GM18507 (cell line): Measurements from ENCODE around the gene EPHA7.

Experiments used
- DNase-seq: peaks from one replicate; pipeline ENCODE4 v3.0.0; 2011; ENCODE audit warnings: low read depth; ENCODE audit not compliant: insufficient read length; ENCODE audit errors: extremely low spot score
- FAIRE-seq: peaks from 2 replicates; lab custom pipeline; 2011; peaks lifted over from hg19 to GRCh38; lab: Jason Lieb, UNC

Gene EPHA7

GRCh38 chr6:93398723-93399122 is 20.6 kb downstream of the EPHA7 start:
- FAIRE-seq (no peak), DNase-seq (no peak)

- DNase-seq (no peak), FAIRE-seq (no peak)
Measured at GRCh38 chr6:93394471-93394870, 24.9 kb downstream of the EPHA7 start.

GRCh38 chr6:93393554-93394074 is 25.7 kb downstream of the EPHA7 start:
- FAIRE-seq (no peak), DNase-seq (no peak)

GRCh38 chr6:93392797-93393196 is 26.6 kb downstream of the EPHA7 start:
- DNase-seq (no peak), FAIRE-seq (no peak)

DNA sequence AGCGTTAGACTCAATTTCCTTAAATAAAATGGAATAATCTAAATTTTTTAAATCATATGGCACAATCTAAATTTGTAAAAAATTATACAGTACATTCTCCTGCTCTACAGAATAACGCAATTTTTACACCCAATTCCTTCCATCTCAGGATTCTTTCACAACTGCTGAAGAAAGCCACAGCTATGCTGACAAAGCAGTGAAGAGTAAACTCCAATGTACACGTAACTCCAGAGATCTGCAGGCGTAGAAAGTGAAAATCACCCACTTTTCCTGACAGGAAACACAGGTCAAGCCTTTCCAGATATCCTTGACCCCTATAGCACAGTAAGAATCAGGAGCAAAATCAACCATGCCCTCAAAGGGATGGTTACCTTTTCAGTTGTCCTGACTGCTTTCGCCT is 27.4 kb downstream of the EPHA7 start:
- FAIRE-seq (no peak), DNase-seq (no peak)

GRCh38 chr6:93389192-93389591 is 30.2 kb downstream of the EPHA7 start:
- DNase-seq: no peak
- no peak for FAIRE-seq

DNA sequence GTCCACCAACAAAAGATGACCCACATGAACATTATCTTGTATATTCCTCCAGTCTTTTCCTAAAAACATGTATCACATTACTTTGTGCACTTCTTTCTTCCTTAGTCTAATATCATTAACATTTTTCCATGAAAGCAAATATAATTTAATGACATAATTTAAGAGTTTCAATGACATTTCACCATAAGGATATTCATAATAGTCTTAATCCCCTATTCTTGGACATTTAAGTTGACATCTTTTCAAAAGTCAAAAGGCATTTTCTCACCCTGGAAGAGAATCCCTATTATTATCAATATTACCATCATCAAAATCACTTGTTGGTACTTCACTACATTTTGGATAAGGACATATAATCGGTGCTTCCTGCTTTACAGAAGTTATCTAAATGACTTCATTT is 31.3 kb downstream of the EPHA7 start:
- DNase-seq (no peak), FAIRE-seq (no peak)

DNA sequence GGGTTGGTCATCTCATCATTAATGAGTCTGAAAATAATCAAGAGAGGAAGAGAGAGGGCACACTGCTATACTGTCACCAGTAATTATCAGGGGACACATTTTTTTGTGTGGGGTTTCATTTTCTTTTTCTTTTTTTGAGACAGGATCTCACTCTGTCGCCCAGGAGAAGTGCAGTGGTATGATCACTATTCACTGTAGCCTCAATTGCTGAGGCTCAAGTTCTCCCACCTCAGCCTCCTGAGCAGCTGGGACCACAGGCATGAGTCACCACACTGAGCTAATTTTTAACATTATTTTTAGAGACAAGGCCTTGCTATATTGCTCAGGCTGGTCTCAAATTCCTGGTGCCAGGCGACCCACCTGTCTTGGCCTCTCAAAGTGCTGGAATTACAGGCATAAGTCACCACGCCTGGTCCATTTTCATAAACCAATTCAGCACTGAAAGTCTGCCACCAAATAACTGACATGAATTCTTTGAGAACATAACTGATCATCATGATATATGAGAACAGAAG is 43.3 kb downstream of the EPHA7 start:
- FAIRE-seq (no peak), DNase-seq (no peak)

DNA sequence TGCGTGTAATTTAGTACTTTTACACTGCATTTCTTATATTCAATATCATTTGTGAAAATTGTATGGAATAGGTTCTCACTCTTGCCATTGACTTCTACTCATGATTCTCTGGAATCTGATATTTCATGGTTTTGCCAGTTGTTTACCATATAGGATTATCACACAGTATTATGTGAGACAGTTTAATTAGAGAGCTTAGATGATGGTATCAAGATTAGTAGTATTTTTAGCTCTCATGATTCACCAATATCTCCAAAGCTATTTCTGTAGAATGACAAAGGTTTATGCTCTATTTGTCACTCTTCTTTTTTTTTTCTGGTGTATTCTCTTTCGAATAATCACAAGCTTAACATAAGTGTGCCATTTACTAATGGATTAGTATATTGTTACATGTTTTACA is 45.9 kb downstream of the EPHA7 start:
- DNase-seq (no peak), FAIRE-seq (no peak)

DNA sequence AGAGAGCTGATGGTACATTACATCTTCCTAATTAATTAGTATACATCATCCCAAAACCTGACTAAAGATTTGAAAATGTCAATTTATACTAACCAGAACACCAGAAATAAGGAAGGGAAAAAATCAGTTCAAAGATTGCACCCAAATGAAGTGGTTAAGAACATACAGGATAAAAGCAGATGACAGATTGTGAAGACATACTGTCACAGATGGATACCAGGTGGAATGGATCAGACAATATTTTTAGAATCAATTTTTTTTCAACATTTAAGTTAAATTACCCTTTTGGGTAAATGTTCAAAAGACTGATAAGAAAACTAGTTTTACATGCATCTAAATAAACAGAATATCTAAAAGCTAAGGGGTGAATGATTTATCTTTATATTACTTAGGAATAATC is 47.6 kb downstream of the EPHA7 start:
- DNase-seq (no peak), FAIRE-seq (no peak)

DNA sequence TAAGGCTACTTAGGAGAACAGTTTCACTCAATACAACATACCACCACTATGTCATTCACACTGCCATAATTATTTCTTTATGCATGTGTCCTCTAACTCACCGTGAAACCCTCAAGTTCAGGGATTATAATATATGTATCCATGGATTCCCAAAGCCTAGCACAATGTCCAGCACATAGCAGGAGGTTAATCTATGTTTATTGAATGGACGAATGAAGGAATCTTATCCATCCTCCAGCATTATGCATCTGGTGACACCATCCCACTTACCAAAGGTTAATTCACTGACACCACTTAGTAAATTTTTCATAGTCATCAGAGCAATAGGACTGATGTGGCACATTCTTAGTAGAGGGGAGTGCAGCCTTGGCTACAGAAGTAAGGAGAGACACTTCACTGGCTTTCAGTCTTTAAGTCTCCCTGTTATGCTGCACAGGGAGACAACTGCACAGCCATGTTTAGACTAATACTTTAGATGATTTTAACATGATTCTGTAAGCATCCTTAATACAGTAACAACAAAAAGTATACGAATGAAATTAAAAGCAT is 49.7 kb downstream of the EPHA7 start:
- FAIRE-seq (no peak), DNase-seq (no peak)

DNA sequence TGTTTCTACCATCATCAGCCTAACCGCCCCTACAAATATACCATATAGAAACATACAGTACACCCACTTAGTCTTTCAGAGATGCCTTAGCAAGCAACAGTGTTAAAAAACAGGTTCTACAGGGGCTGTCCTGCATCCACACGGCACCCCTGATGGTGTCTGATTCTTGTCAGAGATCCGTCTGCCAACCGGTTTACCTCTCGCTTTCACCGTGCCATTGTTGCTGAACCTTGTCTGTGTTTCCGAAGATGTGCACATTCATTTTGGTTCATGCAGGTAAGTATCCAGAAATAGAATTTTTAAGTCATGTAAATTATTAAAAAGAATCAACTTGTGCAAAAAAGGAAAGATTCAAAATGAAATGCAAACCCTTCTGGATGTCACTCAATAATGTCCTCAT is 52.9 kb downstream of the EPHA7 start:
- DNase-seq (no peak), FAIRE-seq (no peak)

DNA sequence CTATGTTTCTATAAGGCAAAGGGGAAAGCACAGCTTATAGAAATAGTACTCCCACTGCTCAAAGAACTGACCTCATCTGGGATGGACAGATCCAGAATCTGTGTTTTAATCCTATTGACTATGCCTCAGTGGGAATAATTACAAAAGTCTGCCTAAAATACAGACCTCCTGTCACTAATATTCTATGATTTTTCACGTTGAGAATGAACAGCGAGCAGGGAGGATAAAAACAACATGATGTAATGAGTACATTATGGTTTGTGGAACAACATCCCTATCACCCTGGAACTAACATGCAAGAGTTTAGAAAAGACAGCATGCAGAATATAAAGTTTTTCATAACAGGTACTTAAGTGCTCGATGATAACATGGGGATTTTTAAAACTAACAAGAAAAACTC is 53.9 kb downstream of the EPHA7 start:
- no peak for FAIRE-seq
- DNase-seq: no peak

DNA sequence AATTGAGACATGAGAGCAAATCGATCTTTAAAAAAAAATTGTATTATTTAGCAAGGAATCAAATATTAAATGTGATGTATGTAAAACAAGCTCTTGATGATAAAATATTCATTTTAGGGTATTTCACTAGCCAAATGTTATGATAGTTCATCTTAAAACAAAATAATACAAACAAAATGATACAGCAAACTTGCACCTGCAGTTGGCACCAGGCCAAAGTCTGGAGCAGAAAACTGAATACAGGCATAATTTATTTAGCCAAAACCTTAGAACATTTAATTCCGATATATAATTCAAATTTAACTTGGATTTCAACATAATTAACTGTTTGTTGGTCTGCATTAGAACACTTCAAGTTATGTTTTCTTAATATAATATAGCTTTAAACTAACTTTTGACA is 60.9 kb downstream of the EPHA7 start:
- no peak for DNase-seq
- FAIRE-seq: no peak

DNA sequence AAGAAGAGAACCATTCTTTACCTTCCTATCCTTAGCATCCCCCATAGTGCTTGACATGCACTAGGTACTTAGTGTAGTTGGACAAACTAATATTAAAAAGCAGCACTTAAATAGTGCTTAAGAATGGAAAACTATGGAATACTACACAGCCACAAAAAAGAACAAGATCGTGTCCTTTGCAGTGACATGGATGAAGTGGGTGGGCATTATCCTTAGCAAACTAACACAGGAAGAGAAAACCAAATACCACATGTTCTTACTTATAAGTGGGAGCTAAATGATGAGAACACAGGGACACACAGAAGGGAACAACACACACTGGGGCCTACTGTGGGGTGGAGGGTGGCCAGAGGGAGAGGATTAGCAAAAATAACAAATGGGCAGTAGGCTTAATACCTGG is 66.8 kb downstream of the EPHA7 start:
- FAIRE-seq (no peak), DNase-seq (no peak)

- DNase-seq (no peak), FAIRE-seq (no peak)
Measured at GRCh38 chr6:93351222-93351621, 68.1 kb downstream of the EPHA7 start.

DNA sequence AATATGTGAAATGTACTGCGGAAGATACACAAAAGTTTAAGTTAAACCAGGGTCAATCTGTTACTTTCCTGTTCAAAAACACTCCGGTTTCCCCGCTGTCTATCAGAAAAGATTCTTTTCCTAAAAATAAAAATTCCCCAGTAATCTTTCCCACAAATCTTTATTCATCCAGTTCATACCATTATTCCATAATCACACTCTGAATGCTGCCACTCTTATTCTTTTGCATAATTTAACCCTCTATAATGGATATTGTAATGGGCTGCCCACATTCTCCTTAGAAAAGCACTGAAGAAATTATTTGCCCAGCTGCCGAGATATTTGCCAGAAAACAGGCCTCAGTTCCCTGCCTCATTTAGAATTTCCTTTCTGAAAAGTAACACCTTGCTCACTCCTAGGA is 68.6 kb downstream of the EPHA7 start:
- FAIRE-seq: no peak
- DNase-seq: no peak

DNA sequence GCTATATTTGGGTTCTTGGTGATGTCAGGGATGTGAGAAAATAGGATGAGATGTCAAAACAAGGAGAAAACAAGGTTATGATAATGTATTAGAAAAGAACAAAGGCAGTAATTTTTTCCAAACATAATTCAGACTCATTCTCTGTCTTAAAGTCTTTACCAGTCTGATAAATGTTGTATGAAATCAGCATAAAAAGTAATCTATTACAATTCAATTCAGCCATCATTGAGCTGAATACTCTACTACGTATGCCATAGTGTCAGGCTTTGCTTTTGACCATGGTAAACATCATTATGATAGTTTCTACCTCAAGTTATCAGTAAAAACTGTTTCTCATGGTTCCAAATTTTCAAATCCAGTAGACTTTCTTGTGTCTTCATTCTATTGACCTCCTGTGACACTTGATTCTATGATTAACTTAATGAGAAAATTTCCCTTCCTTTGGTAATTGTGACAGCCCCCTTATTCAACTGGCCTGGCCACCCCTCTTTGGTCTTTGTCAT is 75.0 kb downstream of the EPHA7 start:
- no peak for DNase-seq
- no peak for FAIRE-seq

GRCh38 chr6:93343476-93343875 is 75.9 kb downstream of the EPHA7 start:
- no peak for FAIRE-seq
- DNase-seq: no peak

GRCh38 chr6:93341900-93342613 is 77.3 kb downstream of the EPHA7 start:
- FAIRE-seq (no peak), DNase-seq (no peak)

GRCh38 chr6:93337772-93338394 is 81.5 kb downstream of the EPHA7 start:
- FAIRE-seq: no peak
- DNase-seq: no peak
